GM12878 (cell line): ENCODE data around the gene GSTA3. TPM values are rescaled to one million over a fixed set of nuclear protein-coding genes. Genes with fewer than 3 reads are reported as not detected.

ENCODE experiments used
- ATF7 ChIP-seq: fragments of 450-650 bp; IDR thresholded peaks from 2 replicates; pipeline ENCODE4 v1.6.1; 2016; ENCODE audit warnings: low read depth, mild to moderate bottlenecking
- BMI1 ChIP-seq: fragments of 450-650 bp; IDR thresholded peaks from 2 replicates; pipeline ENCODE4 v1.6.1; 2016; ENCODE audit warnings: mild to moderate bottlenecking, moderate library complexity, borderline replicate concordance
- CEBPZ ChIP-seq: fragments of 150-350 bp; IDR thresholded peaks from 2 replicates; pipeline ENCODE4 v1.6.1; 2016; ENCODE audit warnings: low read depth, low read length
- FOXK2 ChIP-seq: fragments of 450-650 bp; IDR thresholded peaks from 2 replicates; pipeline ENCODE4 v1.6.1; 2017; ENCODE audit warnings: mild to moderate bottlenecking, moderate library complexity
- HSF1 ChIP-seq: fragments of 150-350 bp; IDR thresholded peaks from 2 replicates; pipeline ENCODE4 v1.6.1; 2014; ENCODE audit warnings: mild to moderate bottlenecking, low read depth, low read length
- IRF3 ChIP-seq: fragments of 450-650 bp; IDR thresholded peaks from 2 replicates; pipeline ENCODE4 v1.6.1; 2014; ENCODE audit warnings: mild to moderate bottlenecking
- KAT2A ChIP-seq: conservative IDR thresholded peaks from 2 replicates; pipeline ENCODE4 v1.6.1; 2011; ENCODE audit warnings: low read depth, low read length; ENCODE audit not compliant: control insufficient read depth
- MXI1 ChIP-seq: fragments of 150-350 bp; IDR thresholded peaks from 2 replicates; pipeline ENCODE4 v1.6.1; 2011; ENCODE audit warnings: low read depth, mild to moderate bottlenecking, inconsistent platforms, low read length, improper control_type of control experiment
- NFIC ChIP-seq: IDR thresholded peaks from 2 replicates; pipeline ENCODE4 v1.6.1; 2012; ENCODE audit warnings: low read depth, mild to moderate bottlenecking, inconsistent platforms, low read length, moderate library complexity
- NFYB ChIP-seq: IDR thresholded peaks from 2 replicates; pipeline ENCODE4 v1.6.1; 2011; ENCODE audit warnings: low read depth, mild to moderate bottlenecking, low read length, improper control_type of control experiment, moderate library complexity; ENCODE audit not compliant: insufficient read depth
- NKRF ChIP-seq: fragments of 450-650 bp; conservative IDR thresholded peaks from 2 replicates; pipeline ENCODE4 v1.6.1; 2017; ENCODE audit warnings: mild to moderate bottlenecking, moderate library complexity
- POLR2A ChIP-seq: IDR thresholded peaks from 2 replicates; pipeline ENCODE4 v1.6.1; 2011; ENCODE audit warnings: low read depth, mild to moderate bottlenecking, low read length
- RUNX3 ChIP-seq: IDR thresholded peaks from 2 replicates; pipeline ENCODE4 v1.6.1; 2012; ENCODE audit warnings: low read length, inconsistent platforms
- SIN3A ChIP-seq: IDR thresholded peaks from 2 replicates; pipeline ENCODE4 v1.6.1; 2012; ENCODE audit warnings: low read depth, low read length, improper control_type of control experiment
- SREBF1 ChIP-seq: IDR thresholded peaks from 2 replicates; pipeline ENCODE4 v1.6.1; 2012; ENCODE audit warnings: mild to moderate bottlenecking, low read length
- TARDBP ChIP-seq: IDR thresholded peaks from 2 replicates; pipeline ENCODE4 v1.6.1; 2016; ENCODE audit warnings: borderline replicate concordance
- ZNF622 ChIP-seq: fragments of 450-650 bp; IDR thresholded peaks from 2 replicates; pipeline ENCODE4 v1.6.1; 2017; ENCODE audit warnings: mild to moderate bottlenecking, inconsistent platforms
- ZNF687 ChIP-seq: fragments of 450-650 bp; IDR thresholded peaks from 2 replicates; pipeline ENCODE4 v1.6.1; 2017; ENCODE audit warnings: mild to moderate bottlenecking, moderate library complexity
- ZSCAN29 ChIP-seq: fragments of 450-650 bp; IDR thresholded peaks from 2 replicates; pipeline ENCODE4 v1.6.1; 2017; ENCODE audit warnings: mild to moderate bottlenecking, moderate library complexity
- polyA plus RNA-seq, 11 experiments: library from polyadenylated mRNA; depleted of rRNA in 4 of 11; unstranded in 6 of 11; stranded (reverse) in 5 of 11; fragments of >200 nt; fragmentation: Nextera tagmentation in 4 of 11; fragmentation: Illumina TruSeq in 1 of 11; extraction: Ambion mirVana in 4 of 11; extraction: Trizol in 1 of 11; gene quantifications; 1 replicate in 1 of 11; 2 replicates in 10 of 11; pipeline versions ENCODE4 v1.2.1 to v1.2.3, GENCODE V29; 2011 to 2016; ENCODE audit warnings: inconsistent platforms in 2 of 11, missing spikeins in 2 of 11, low read depth in 1 of 11
- total RNA-seq, 4 experiments: library from RNA; depleted of rRNA in 3 of 4; stranded (reverse); fragments of >200 nt in 3 of 4; fragmentation: Illumina TruSeq in 1 of 4; extraction: Trizol in 1 of 4; gene quantifications; 2 replicates each; pipeline versions ENCODE4 v1.2.1 to v1.2.3, GENCODE V29; 2013 to 2021

GSTA3 gene
- total and polyA plus RNA-seq, 10 of the 15 experiments (the other 5 are each of a cell fraction or from before 2014, with no cell fraction given): not detected

- no peak for TF ChIP-seq NKRF
- no peak for TF ChIP-seq BMI1
- TF ChIP-seq ZSCAN29: no peak
- no peak for TF ChIP-seq CEBPZ
- no peak for TF ChIP-seq POLR2A
- no peak for TF ChIP-seq IRF3
- no peak for TF ChIP-seq SIN3A
- TF ChIP-seq ZNF622: no peak
- peak; percentile 61; the same call in 1 of the 2 replicates for TF ChIP-seq RUNX3
- no peak for TF ChIP-seq FOXK2
- TF ChIP-seq MXI1: no peak
- no peak for TF ChIP-seq KAT2A
- TF ChIP-seq TARDBP: no peak
- TF ChIP-seq NFIC: no peak
- no peak for TF ChIP-seq HSF1
- no peak for TF ChIP-seq NFYB
- TF ChIP-seq ATF7: no peak
- TF ChIP-seq ZNF687: no peak
- TF ChIP-seq SREBF1: no peak
Observed at GRCh38 chr6:52881996-52882841, 27.3 kb downstream of the GSTA3 start (continued).
